GM23338 (cell line): Measurements from ENCODE around the gene MAP2K7. TPM values are rescaled to one million over a fixed set of nuclear protein-coding genes. Genes with fewer than 3 reads are reported as not detected.

Experiments
- ATAC-seq: fragments of 200-7000 bp; cut with Tn5 transposase; 3 replicates; pipeline ENCODE4 v1.9.1; 2020
- DNase-seq: peaks from one replicate; pipeline ENCODE4 v3.0.0-alpha.2; 2015; ENCODE audit warnings: low spot score
- H2AFZ ChIP-seq: fragments of 200-600 bp; sonication (generic); 2 replicates; pipeline ENCODE4 v1.8.0; 2016; ENCODE audit warnings: antibody characterized with exemption, mild to moderate bottlenecking, moderate library complexity
- H3F3A ChIP-seq: fragments of 200-600 bp; sonication (generic); replicated peaks from 2 replicates; pipeline ENCODE4 v1.8.0; 2017; ENCODE audit warnings: antibody characterized with exemption, mixed run types, low read depth
- H3K27ac ChIP-seq: fragments of 200-600 bp; sonication (generic); 2 replicates; pipeline ENCODE4 v1.6.1; 2016; ENCODE audit warnings: low read depth
- H3K27me3 ChIP-seq: fragments of 200-600 bp; sonication (generic); 2 replicates; pipeline ENCODE4 v1.8.0; 2016; ENCODE audit warnings: mild to moderate bottlenecking, mixed run types, moderate library complexity; ENCODE audit not compliant: insufficient read depth
- H3K36me3 ChIP-seq: fragments of 200-600 bp; sonication (generic); 2 replicates; pipeline ENCODE4 v1.8.0; 2016; ENCODE audit warnings: mild to moderate bottlenecking; ENCODE audit not compliant: insufficient read depth
- H3K4me1 ChIP-seq: fragments of 200-600 bp; sonication (generic); 2 replicates; pipeline ENCODE4 v1.8.0; 2016; ENCODE audit warnings: mild to moderate bottlenecking, moderate library complexity; ENCODE audit not compliant: insufficient read depth
- H3K4me2 ChIP-seq: fragments of 200-600 bp; sonication (generic); 2 replicates; pipeline ENCODE4 v1.7.1; 2017; ENCODE audit warnings: mixed run types
- H3K4me3 ChIP-seq: fragments of 200-600 bp; sonication (generic); 2 replicates; pipeline ENCODE4 v1.6.1; 2016; ENCODE audit warnings: mixed run types
- H3K79me2 ChIP-seq: fragments of 200-600 bp; sonication (generic); replicated peaks from 2 replicates; pipeline ENCODE4 v1.8.0; 2017; ENCODE audit warnings: mild to moderate bottlenecking; ENCODE audit not compliant: insufficient read depth
- H3K9me2 ChIP-seq: fragments of 200-600 bp; sonication (generic); 2 replicates; pipeline ENCODE4 v1.8.0; 2017; ENCODE audit not compliant: insufficient read depth
- H4K20me1 ChIP-seq: fragments of 200-600 bp; sonication (generic); replicated peaks from 2 replicates; pipeline ENCODE4 v1.8.0; 2017; ENCODE audit warnings: mild to moderate bottlenecking; ENCODE audit not compliant: insufficient read depth
- H3K27ac Mint-ChIP-seq: 2 replicates; pipeline ENCODE4 v1.8.0; 2020; ENCODE audit warnings: inconsistent platforms, mild to moderate bottlenecking, moderate library complexity, mixed read lengths
- H3K27me3 Mint-ChIP-seq: 3 replicates; pipeline ENCODE4 v1.8.0; 2022; ENCODE audit warnings: low read depth, mild to moderate bottlenecking, moderate library complexity, mixed read lengths, inconsistent platforms; ENCODE audit not compliant: insufficient read depth, poor library complexity
- H3K36me3 Mint-ChIP-seq: 3 replicates; pipeline ENCODE4 v1.8.0; 2021; ENCODE audit warnings: low read depth, mild to moderate bottlenecking, inconsistent platforms, moderate library complexity, mixed read lengths
- H3K4me1 Mint-ChIP-seq: 3 replicates; pipeline ENCODE4 v1.8.0; 2020; ENCODE audit warnings: mild to moderate bottlenecking, inconsistent platforms, mixed read lengths
- H3K4me3 Mint-ChIP-seq: 3 replicates; pipeline ENCODE4 v1.8.0; 2021; ENCODE audit warnings: moderate library complexity, mild to moderate bottlenecking, inconsistent platforms, mixed read lengths
- H3K9me3 Mint-ChIP-seq: 3 replicates; pipeline ENCODE4 v1.8.0; 2020; ENCODE audit warnings: moderate library complexity, mild to moderate bottlenecking, inconsistent platforms, mixed read lengths
- CREB1 ChIP-seq: fragments of 250-450 bp; sonication (Bioruptor Pico); IDR thresholded peaks from 2 replicates; pipeline ENCODE4 v1.5.0; 2020; ENCODE audit warnings: low read depth, mild to moderate bottlenecking, moderate library complexity
- ETS1 ChIP-seq: IDR thresholded peaks from 2 replicates; pipeline ENCODE4 v1.6.1; 2016; ENCODE audit warnings: antibody characterized with exemption
- POLR2AphosphoS5 ChIP-seq: IDR thresholded peaks from 2 replicates; pipeline ENCODE4 v1.6.1; 2016; ENCODE audit warnings: antibody characterized with exemption, low read depth
- ZNF462 ChIP-seq: fragments of 250-450 bp; sonication (Bioruptor Pico); IDR thresholded peaks from 2 replicates; pipeline ENCODE4 v1.5.0; 2020; ENCODE audit warnings: mild to moderate bottlenecking, moderate library complexity
- polyA plus RNA-seq: library from polyadenylated mRNA; unstranded; fragments of >200 nt; fragmentation: Nextera tagmentation; extraction: Ambion mirVana; gene quantifications from 2 replicates; pipeline ENCODE4 v1.2.1, GENCODE V29; 2016
- total RNA-seq: library from RNA; depleted of rRNA; stranded (reverse); fragments of >200 nt; shearing (Covaris generic); gene quantifications from 2 replicates; pipeline ENCODE4 v1.2.3, GENCODE V29; 2014

Gene MAP2K7
- total and polyA plus RNA-seq, 2 experiments from 2014 or later, result 11.3 to 22.6 TPM

DNA sequence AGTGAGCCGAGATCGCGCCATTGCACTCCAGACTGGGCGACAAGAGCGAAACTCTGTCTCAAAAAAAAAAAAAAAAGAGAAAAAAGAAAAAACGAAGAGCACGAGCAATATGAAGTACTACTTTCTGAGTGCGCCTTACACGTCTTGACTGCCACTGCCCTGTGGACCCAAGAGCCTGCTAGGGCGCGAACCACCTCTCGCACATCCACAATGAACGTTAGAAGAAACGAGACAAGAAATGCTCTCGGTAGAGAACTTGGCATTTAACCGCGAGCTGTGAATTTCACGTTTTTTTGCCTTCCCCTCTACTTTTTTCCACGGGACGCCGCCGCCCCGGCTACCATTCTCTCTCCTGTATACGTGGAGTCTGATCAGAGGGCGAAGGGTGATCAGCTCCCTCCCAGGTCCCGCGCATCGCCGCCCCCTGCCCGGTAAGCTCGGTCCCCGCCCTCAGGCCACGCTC is 39.3 kb downstream of the MAP2K7 start (continued):
- TF ChIP-seq ZNF462 (CRISPR knock-in tag), result no peak

- peaks cover 10% of the 10 kb centered on the region for H3K36me3 ChIP-seq
- peak; percentile 98 for ATAC-seq
- peaks cover 13% of the 10 kb centered on the region; the same call in 2 of the 3 replicates for H3K4me1 Mint-ChIP-seq
- H3K27me3 Mint-ChIP-seq, result peaks cover 18% of the 10 kb centered on the region
- peak; percentile 100 for DNase-seq
- peaks cover 6% of the 10 kb centered on the region; the same call in 1 of the 2 replicates for H3F3A ChIP-seq
- peak within 1 kb of the TSS; percentile 100 for H3K27ac Mint-ChIP-seq
- H2AFZ ChIP-seq, result peak within 1 kb of the TSS; percentile 68; the same call in 1 of the 2 replicates
- H4K20me1 ChIP-seq, result peaks cover 17% of the 10 kb centered on the region
- TF ChIP-seq CREB1, result peak; percentile 92
- peak; percentile 95 for TF ChIP-seq POLR2AphosphoS5
- no peak for TF ChIP-seq ETS1
- peak within 1 kb of the TSS; percentile 97 for H3K27ac ChIP-seq
- H3K9me2 ChIP-seq, result no peaks in the 10 kb centered on the region
- peak within 1 kb of the TSS; percentile 94 for H3K4me2 ChIP-seq
- H3K79me2 ChIP-seq, result peaks cover 53% of the 10 kb centered on the region
- peaks cover 14% of the 10 kb centered on the region for H3K9me3 Mint-ChIP-seq
- no peaks in the 10 kb centered on the region for H3K27me3 ChIP-seq
- H3K36me3 Mint-ChIP-seq, result peaks cover 53% of the 10 kb centered on the region
- H3K4me1 ChIP-seq, result no peaks in the 10 kb centered on the region; the same call in 1 of the 2 replicates
- peak within 1 kb of the TSS; percentile 94 for H3K4me3 Mint-ChIP-seq
- H3K4me3 ChIP-seq, result peak within 1 kb of the TSS; percentile 99
These were observed 39.9 kb downstream of the MAP2K7 start, which contains the start of gene TIMM44 for GRCh38 chr19:7943444-7944176. Gene TIMM44, minus strand, starts transcription at chr19:7943666. Its CDS starts 15 bp downstream, at chr19:7943651.
